HG03469 (cell line): ENCODE data around the gene MR1.

Source experiments
- ATAC-seq: cut with Tn5 transposase; IDR thresholded peaks from one replicate; pipeline ENCODE4 v1.9.1; 2021; ENCODE audit warnings: mild to moderate bottlenecking, moderate library complexity, moderate number of reproducible peaks; ENCODE audit not compliant: unreplicated experiment

The MR1 gene

GRCh38 chr1:181089017-181089675 lies 55.4 kb downstream of the MR1 start:
- ATAC-seq, result no peak

DNA sequence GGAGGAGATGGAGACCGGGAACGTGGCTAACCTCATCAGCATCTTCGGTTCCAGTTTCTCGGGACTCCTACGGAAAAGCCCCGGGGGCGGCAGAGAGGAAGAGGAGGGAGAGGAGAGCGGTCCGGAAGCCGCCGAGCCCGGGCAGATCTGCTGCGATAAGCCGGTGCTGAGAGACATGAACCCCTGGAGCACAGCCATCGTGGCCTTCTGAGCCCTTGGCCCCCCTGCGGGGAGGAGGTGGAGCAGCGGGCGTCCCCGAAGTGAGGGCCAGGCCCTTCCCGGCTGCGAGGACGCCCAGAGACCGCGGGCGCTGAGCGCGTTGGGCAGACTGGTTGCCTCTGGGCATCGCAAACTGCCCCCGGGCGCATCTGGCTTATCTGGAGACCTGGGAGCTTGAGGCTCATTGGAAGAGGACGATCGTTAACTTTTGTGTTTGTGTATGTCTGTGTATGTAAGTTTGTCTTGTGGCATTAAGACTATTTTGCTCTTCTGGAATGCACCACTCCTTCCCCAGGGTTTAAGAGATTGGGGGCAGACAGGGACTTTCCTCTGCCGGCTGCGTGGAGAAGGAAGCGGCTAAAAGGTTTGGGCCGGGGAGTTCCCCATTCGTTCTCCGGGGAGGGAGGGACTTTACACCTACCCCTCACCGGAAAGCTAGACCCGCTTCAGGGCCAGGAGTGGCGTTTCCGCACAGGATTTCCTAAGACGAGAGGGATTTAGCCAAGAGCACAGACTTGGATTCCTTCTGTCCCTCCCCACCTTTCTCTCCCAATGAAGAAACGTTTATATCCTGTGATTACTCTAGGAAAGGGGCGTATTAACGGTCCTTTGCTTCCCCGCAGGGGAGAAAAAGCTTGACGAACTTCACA lies 56.1 kb downstream of the MR1 start:
- no peak for ATAC-seq

- ATAC-seq, result no peak
These were observed 56.9 kb downstream of the MR1 start for GRCh38 chr1:181090641-181091126.

DNA sequence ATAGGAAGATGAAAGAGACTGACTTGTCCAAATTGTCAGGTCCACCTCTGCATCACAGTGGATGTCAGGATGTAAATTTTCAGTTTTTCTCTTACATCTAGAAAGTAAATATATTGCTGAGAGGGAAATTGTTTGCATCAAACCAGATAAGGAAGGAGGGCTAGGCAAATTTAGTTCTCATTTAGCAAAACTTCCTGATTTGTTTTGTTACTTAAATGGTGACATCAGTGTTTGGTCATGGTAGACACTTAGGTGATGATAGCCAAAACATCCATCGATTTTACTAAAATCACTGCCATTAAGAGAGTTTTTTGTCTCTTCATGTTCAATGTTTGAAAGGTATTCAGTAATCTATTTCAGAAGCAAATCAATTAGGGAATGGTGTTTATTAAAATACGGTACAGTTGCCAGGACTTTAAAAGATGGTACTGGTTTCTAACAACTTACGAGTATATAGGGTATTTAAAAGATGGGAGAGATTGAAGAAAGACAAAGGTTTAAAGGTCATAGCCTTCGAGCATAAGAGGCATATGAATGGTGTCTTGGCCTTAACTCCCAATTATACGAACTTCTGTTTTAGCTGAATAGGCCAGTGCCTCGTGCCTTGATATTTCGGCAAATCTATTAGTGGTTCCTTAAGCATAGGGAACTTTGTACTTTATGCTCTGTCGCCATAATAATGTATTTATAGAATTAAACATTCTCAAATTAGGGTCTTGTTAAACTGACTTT lies 57.7 kb downstream of the MR1 start:
- ATAC-seq, result no peak

DNA sequence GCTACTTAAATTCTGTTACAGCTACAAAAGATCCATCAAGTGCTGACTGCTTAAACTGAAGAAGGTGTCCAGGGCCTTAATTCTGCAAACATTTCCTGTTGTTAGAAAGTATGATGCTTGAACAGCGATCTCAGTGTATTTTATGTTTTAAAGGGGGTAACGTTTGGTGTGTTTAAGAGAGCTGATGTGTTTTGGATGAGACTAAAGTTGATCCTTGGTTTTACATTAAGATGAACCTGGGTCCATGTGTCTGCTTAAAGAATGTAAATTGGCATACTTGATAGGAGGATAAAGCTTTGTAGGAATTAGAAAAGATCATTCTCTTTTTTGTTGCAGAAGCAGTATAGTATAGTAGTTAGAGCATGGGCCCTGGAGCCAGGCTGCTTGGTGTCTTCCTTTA lies 58.3 kb downstream of the MR1 start:
- no peak for ATAC-seq

DNA sequence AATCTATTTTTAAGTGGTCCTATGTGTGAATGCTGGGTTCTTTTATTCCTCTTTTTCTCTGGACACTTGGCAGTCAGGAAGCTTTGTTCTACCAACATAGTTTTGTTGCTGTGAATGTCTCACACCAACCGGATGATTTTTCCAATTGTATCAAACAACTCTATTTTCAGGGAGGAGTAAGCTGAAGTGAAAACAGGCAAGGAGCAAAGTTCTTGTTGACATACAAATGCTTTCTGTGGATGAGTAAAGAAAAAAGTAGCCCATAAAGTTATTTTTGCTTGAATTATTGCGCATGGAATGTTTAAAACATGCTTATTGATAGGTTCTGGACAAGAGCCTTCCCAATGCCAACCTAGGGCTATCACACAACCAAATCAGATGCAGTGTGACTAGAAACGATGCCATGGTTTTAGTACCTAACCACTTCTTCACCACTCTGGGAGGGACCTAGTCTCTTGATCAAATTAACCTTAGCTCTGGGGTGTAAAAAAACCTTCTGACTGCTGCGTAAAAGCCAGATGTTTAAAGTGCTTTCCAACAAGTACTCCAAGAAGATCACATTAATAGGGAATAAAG lies 59.2 kb downstream of the MR1 start:
- no peak for ATAC-seq

DNA sequence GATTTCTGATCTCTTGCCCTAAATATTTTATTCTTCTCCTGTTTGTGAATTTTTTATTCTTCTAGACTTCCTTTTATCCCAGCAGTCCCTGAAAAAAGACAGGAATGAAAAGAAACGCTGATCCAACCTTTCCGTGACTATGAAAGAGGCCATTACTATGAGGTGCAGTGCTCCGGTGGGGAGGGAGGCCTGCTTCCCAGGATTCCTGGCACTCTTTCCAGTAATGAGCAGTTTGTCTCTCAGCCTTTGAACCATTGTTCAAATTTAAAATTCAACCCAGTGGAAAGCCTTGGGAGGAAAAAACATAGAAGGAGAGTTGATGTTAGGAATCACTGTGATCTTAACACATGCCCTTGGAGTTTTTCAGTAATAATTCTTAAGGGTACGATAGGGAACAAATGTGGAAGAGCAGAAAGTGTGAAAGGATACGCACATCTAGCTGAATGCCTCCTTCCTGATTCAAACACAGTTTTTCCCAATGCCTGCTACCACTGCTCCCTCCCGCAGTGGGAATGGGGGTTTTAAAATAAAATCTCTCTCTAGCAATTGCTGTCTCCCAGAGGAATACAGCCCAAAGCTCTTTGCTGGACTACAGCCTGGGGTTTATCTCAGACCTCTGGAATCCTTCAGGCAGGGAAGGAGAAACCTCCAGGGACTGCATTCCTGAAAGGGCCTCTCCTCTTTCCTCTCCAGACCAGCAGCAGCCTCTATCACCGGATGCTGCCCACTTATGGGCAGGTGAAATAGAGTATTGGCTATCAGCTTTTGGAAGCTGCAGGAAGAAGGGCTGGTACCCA lies 60.8 kb downstream of the MR1 start:
- no peak for ATAC-seq

DNA sequence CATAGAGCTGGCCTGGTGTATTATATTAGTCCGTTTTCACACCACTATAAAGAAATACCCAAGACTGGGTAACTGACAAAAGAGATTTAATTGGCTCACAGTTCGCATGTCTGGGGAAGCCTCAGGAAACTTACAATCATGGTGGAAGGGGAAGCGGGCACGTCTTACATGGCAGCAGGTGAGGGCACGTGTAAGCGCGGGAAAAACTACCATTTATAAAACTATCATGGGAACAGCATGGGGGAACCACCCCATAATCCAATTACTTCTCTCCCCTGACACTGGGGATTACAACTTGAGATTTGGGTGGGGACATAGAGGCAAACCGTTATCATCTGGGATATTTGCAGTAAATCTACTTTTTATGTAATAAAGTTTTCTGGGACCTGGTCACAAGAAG lies 61.5 kb downstream of the MR1 start:
- ATAC-seq, result no peak

DNA sequence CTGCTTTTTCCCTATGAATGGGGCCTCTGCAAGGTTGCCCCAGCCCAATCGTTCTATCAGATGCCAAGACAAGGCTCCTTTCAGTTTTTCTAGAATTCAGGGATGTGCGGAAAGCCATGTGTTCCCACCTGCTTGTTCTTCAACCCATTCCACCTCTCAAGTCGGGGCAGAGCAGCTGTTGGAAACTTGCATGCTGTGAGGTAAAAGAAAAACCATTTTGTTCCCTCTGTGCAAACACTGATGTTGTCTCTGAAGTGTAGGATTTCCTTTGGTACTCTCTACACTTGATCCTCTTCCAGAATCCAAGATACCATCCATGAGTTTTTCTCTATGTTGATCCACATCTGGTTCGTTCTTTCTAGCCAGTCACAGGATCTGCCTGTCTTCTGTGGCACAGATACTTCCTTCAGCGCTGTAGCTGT lies 62.0 kb downstream of the MR1 start:
- no peak for ATAC-seq

DNA sequence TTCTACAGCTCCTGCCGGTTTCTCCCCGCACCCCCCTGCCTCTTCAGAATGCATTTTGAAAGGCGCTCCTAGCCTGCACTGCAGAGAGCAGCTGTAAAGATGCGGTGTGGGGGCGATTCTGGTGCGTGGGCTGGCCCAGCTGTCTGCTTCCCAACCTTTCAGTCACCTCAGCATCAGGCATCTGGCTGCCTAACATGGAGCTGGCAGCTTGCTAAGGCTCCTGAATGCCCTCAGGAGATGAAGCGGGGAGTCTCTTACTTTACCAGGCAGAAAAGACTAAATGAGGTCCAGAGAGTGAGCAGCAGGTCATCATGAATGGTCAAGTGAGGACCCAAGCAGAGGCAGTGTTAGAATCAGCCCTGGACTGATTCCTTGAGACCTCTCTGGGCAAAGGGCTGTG lies 63.5 kb downstream of the MR1 start:
- ATAC-seq, result no peak

GRCh38 chr1:181099152-181100014 lies 65.6 kb downstream of the MR1 start:
- peak; percentile 60 for ATAC-seq

GRCh38 chr1:181100015-181100905 lies 66.5 kb downstream of the MR1 start:
- ATAC-seq, result no peak

DNA sequence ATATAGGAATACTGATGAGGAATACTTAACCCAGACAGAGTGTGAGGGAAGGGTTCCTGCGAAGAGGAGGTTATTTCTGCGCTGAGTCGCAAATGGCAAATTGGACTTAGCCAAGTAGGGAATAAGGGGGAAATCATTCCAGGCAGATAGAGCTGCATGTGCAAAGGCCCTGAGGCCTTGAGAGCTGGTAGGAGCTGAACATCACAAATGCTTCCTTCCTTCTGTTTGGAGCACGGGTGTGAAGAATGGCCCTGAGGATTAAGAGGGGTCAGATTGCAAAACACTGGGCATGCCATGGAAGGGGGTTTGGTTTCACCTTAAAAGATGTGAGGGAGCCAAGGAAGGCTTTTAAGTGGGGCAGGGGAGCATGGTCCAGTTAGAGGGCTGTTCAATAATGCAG lies 67.2 kb downstream of the MR1 start:
- ATAC-seq, result no peak

DNA sequence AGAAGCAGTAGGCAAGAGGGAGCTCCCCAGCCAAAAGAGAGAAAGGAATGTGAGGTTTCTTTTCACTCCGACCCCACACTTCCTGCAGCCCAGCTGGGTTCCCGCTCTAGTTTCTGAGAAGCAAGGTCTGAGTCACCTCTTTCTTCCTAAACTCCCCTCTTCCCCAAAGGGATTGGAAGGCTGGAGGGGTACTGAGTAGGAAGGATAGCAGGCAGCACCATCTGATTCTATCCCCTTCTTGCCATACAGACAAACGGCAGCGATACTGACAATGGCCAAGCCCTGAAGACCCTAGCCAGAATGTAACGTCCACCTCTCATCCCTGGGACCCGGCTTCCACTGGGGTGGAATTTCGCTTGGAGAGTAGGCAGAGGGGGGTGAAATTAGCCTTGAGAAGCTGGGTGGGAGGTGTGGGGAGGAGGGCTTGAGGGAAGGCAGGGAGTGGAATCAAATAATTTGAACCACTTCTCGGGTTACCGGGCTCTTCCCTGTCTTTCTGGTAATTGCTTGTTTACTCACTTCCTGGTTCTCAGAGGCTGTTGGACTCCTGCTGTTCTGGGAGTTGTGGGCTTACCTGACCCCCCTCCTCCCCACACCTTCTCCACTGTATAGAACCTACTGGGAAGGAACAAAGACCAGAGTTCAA lies 67.9 kb downstream of the MR1 start:
- ATAC-seq, result no peak

- no peak for ATAC-seq
These were observed 69.1 kb downstream of the MR1 start for GRCh38 chr1:181102841-181103240.

DNA sequence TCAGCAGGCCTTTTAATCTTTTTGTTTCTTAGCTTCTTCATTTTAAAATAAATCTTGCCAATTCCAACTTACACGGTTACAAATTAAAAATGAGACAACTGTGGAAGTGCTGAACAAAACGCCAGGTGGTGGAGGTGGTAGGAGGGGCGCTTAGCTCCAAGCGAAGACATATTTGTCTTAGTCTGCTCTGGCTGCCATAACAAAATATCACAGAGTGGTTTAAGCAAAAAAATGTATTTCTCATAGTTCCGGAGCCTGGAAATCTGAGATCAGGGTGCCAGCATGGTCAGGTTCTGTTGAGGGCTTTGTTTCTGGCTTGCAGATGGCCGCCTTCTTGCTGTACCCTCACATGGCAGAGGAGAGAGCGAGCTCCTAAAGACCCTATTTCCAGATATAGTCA lies 69.6 kb downstream of the MR1 start:
- ATAC-seq, result no peak

DNA sequence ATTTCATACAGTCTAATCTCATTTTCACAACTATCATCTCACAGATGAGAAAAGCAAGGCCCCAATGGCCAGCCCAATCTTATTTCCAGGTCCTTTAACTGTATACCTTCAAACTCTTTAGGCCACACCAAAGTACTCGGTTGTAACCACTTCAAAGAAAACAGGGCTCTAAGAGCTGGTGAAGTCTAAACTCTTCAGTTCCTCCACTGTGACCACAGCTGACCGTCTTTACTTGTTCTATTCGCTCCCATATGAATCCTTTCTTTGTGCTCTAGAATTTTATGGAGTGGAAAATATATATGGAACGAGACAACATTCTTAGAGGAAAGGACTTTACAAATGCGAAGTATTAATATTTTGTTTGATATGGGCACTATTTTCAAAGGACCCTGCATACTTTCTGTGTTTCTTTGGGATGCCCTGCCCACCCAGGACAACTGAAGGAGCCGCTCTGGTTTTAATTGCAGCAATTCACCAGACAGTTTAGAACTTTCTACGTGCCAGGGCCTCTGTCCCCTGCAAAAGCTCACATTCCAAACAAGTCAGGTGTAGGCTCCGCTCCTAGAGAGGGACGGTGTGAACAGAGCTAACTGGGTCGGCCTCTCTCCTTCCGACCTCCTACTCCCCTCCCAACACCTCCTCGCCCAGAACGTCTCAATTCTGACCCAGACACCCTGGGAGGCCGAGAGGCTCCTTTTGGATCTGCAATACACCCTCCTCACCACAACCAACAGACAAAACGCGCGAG lies 70.4 kb downstream of the MR1 start:
- no peak for ATAC-seq
